OCI-LY3 (cell line): ENCODE data around the gene EHMT1.

Experiments used
- H2AFZ ChIP-seq: fragments of 200-600, 300-600 bp; shearing (Covaris generic); 2 replicates; pipeline ENCODE4 v1.6.0; 2014; ENCODE audit warnings: antibody characterized with exemption, low read depth, low read length
- H3K27ac ChIP-seq: fragments of 200-600, 300-600 bp; sonication (generic); 2 replicates; pipeline ENCODE4 v1.5.1; 2014; ENCODE audit warnings: mild to moderate bottlenecking, low read length, moderate library complexity, mixed read lengths
- H3K27me3 ChIP-seq: fragments of 200-600, 300-600 bp; sonication (generic); 2 replicates; pipeline ENCODE4 v1.6.1; 2014; ENCODE audit warnings: low read depth, low read length, mixed read lengths
- H3K36me3 ChIP-seq: fragments of 200-600, 300-600 bp; sonication (generic); replicated peaks from 2 replicates; pipeline ENCODE3; 2014; ENCODE audit warnings: low read depth, low read length, mixed read lengths
- H3K4me1 ChIP-seq: fragments of 300-600, 200-600 bp; sonication (generic); 2 replicates; pipeline ENCODE4 v1.6.1; 2014; ENCODE audit warnings: low read length, mixed read lengths
- H3K4me2 ChIP-seq: fragments of 200-600, 300-600 bp; sonication (generic); 2 replicates; pipeline ENCODE4 v1.6.1; 2014; ENCODE audit warnings: low read length, mixed read lengths
- H3K4me3 ChIP-seq: fragments of 300-600, 200-600 bp; sonication (generic); 2 replicates; pipeline ENCODE4 v1.5.1; 2014; ENCODE audit warnings: antibody characterized with exemption, mild to moderate bottlenecking, low read length, moderate library complexity
- H3K79me2 ChIP-seq: fragments of 300-600, 200-600 bp; shearing (Covaris generic); 2 replicates; pipeline ENCODE4 v1.6.1; 2014; ENCODE audit warnings: mild to moderate bottlenecking, low read length, mixed read lengths
- H3K9ac ChIP-seq: fragments of 300-600, 200-600 bp; shearing (Covaris generic); 2 replicates; pipeline ENCODE4 v1.6.0; 2014; ENCODE audit warnings: mild to moderate bottlenecking, low read length, moderate library complexity
- H3K9me3 ChIP-seq: fragments of 200-600, 300-600 bp; shearing (Covaris generic); 2 replicates; pipeline ENCODE4 v1.6.1; 2014; ENCODE audit warnings: low read length, mixed read lengths; ENCODE audit not compliant: insufficient read depth
- H4K20me1 ChIP-seq: fragments of 200-600, 300-600 bp; sonication (generic); 2 replicates; pipeline ENCODE4 v1.6.1; 2016; ENCODE audit warnings: low read length, mixed read lengths; ENCODE audit not compliant: insufficient read depth
- CTCF ChIP-seq: fragments of 200-600, 300-600 bp; sonication (generic); IDR thresholded peaks from 2 replicates; pipeline ENCODE4 v1.5.1; 2014; ENCODE audit warnings: antibody characterized with exemption, low read length, low read depth
- EZH2phosphoT487 ChIP-seq: fragments of 200-600 bp; shearing (Covaris generic); IDR thresholded peaks from 2 replicates; pipeline ENCODE4 v1.6.1; 2018; ENCODE audit warnings: antibody characterized with exemption, mixed run types, low read depth

Gene EHMT1

GRCh38 chr9:137781906-137782585 lies 163.2 kb downstream of the EHMT1 start:
- TF ChIP-seq CTCF = no peak
- TF ChIP-seq EZH2phosphoT487 = no peak
- H3K27ac ChIP-seq = no peak overlapping the region
- peaks cover 32% of the 10 kb centered on the region; the same call in 1 of the 2 replicates for H3K79me2 ChIP-seq
- H3K4me2 ChIP-seq = no peak overlapping the region
- H3K27me3 ChIP-seq = no peaks in the 10 kb centered on the region
- H3K36me3 ChIP-seq = peaks cover 84% of the 10 kb centered on the region
- no peak overlapping the region for H3K9ac ChIP-seq
- H4K20me1 ChIP-seq = 0 out of 2 replicates have a peak, but pooled peaks cover 3% of the 10 kb centered on the region
- H2AFZ ChIP-seq = no peak overlapping the region
- no peaks in the 10 kb centered on the region for H3K4me1 ChIP-seq
- H3K4me3 ChIP-seq = no peak overlapping the region
- H3K9me3 ChIP-seq = no peaks in the 10 kb centered on the region

GRCh38 chr9:137783521-137783920 lies 164.7 kb downstream of the EHMT1 start:
- Histone ChIP-seq H3K4me3 (no peak overlapping the region), H3K27ac (0 out of 2 replicates have a peak overlapping the region, but pooled peaks have one; percentile 11), H3K9ac (no peak overlapping the region), H3K79me2 (peaks cover 32% of the 10 kb centered on the region; the same call in 1 of the 2 replicates), H3K4me2 (no peak overlapping the region), H3K9me3 (no peaks in the 10 kb centered on the region), H3K36me3 (peaks cover 85% of the 10 kb centered on the region), H4K20me1 (0 out of 2 replicates have a peak, but pooled peaks cover 3% of the 10 kb centered on the region), H3K4me1 (no peaks in the 10 kb centered on the region), H3K27me3 (no peaks in the 10 kb centered on the region), H2AFZ (no peak overlapping the region)
- TF ChIP-seq EZH2phosphoT487 (no peak), CTCF (no peak)

- Histone ChIP-seq H3K36me3 (peaks cover 84% of the 10 kb centered on the region), H3K4me1 (no peaks in the 10 kb centered on the region), H3K9me3 (no peaks in the 10 kb centered on the region), H3K9ac (no peak overlapping the region), H3K27ac (no peak overlapping the region), H4K20me1 (0 out of 2 replicates have a peak, but pooled peaks cover 3% of the 10 kb centered on the region), H3K4me2 (no peak overlapping the region), H3K79me2 (peaks cover 27% of the 10 kb centered on the region; the same call in 1 of the 2 replicates), H3K4me3 (no peak overlapping the region), H2AFZ (no peak overlapping the region), H3K27me3 (no peaks in the 10 kb centered on the region)
- TF ChIP-seq CTCF (no peak), EZH2phosphoT487 (no peak)
Observed at GRCh38 chr9:137784046-137784445, 165.2 kb downstream of the EHMT1 start.

- Histone ChIP-seq H3K4me1 (no peaks in the 10 kb centered on the region), H3K4me3 (no peak overlapping the region), H3K9ac (no peak overlapping the region), H3K9me3 (no peaks in the 10 kb centered on the region), H3K36me3 (peaks cover 82% of the 10 kb centered on the region), H3K27ac (no peak overlapping the region), H2AFZ (no peak overlapping the region), H3K79me2 (peaks cover 20% of the 10 kb centered on the region; the same call in 1 of the 2 replicates), H3K27me3 (no peaks in the 10 kb centered on the region), H4K20me1 (0 out of 2 replicates have a peak, but pooled peaks cover 3% of the 10 kb centered on the region), H3K4me2 (no peak overlapping the region)
- TF ChIP-seq EZH2phosphoT487 = no peak
- TF ChIP-seq CTCF = no peak
Observed at GRCh38 chr9:137784641-137785513, 166.1 kb downstream of the EHMT1 start.
